K562 (cell line): ENCODE measurements around the gene ADAT3.

Source experiments
- ESRRA ChIP-seq: fragments of 450-650 bp; IDR thresholded peaks from 2 replicates; pipeline ENCODE4 v1.6.1; 2014; ENCODE audit warnings: low read depth, mild to moderate bottlenecking, moderate library complexity, borderline replicate concordance
- ETV1 ChIP-seq: fragments of 450-650 bp; conservative IDR thresholded peaks from 2 replicates; pipeline ENCODE4 v1.6.1; 2016; ENCODE audit warnings: missing genetic modification characterization, control low read depth, low read depth, missing compliant biosample characterization
- NFATC3 ChIP-seq: fragments of 450-650 bp; IDR thresholded peaks from 2 replicates; pipeline ENCODE4 v1.6.1; 2017; ENCODE audit warnings: mild to moderate bottlenecking
- NUFIP1 ChIP-seq: fragments of 450-650 bp; IDR thresholded peaks from 2 replicates; pipeline ENCODE4 v1.6.1; 2018; ENCODE audit not compliant: partially characterized antibody
- POLR2B ChIP-seq: fragments of 450-650 bp; IDR thresholded peaks from 2 replicates; pipeline ENCODE4 v1.6.1; 2018; ENCODE audit warnings: low read depth; ENCODE audit not compliant: partially characterized antibody
- RAD21 ChIP-seq, 2 experiments: fragments of 250-450 bp in 1 of 2; fragments of 450-650 bp in 1 of 2; sonication (Bioruptor Pico) in 1 of 2; formaldehyde crosslinking in 1 of 2; IDR thresholded peaks in 1 of 2; conservative IDR thresholded peaks in 1 of 2; 2 replicates each; pipeline versions ENCODE4 v1.4.0 to v1.8.0; 2020 to 2022; ENCODE audit warnings: mild to moderate bottlenecking in 2 of 2, moderate library complexity in 1 of 2
- SIX5 ChIP-seq, 2 experiments: IDR thresholded peaks; 2 replicates each; pipeline ENCODE4 v1.6.1; 2011; ENCODE audit warnings: low read length in 2 of 2, borderline replicate concordance in 1 of 2, low read depth in 1 of 2, mild to moderate bottlenecking in 1 of 2, moderate library complexity in 1 of 2; ENCODE audit not compliant: insufficient read depth in 1 of 2
- SPI1 ChIP-seq: IDR thresholded peaks from 2 replicates; pipeline ENCODE4 v1.6.1; 2011; ENCODE audit warnings: low read depth, low read length, control low read depth, borderline replicate concordance
- STAG1 ChIP-seq: sonication (generic); formaldehyde crosslinking; IDR thresholded peaks from 2 replicates; pipeline ENCODE4 v1.5.0; 2020; ENCODE audit warnings: missing genetic modification reagents, borderline replicate concordance
- ZC3H4 ChIP-seq: sonication (generic); formaldehyde crosslinking; IDR thresholded peaks from 2 replicates; pipeline ENCODE4 v1.9.0; 2021; ENCODE audit warnings: missing genetic modification reagents, borderline replicate concordance
- ZNF12 ChIP-seq: sonication (generic); formaldehyde crosslinking; IDR thresholded peaks from 2 replicates; pipeline ENCODE4 v1.4.0; 2020; ENCODE audit warnings: mild to moderate bottlenecking, missing genetic modification reagents
- TF ChIP-seq, protein P1 (sequence below), 3 experiments: IDR thresholded peaks in 2 of 3; conservative IDR thresholded peaks in 1 of 3; 2 replicates each; pipeline ENCODE4 v1.5.1; 2011 to 2012; ENCODE audit warnings: low read length in 3 of 3, mild to moderate bottlenecking in 3 of 3, control low read depth in 2 of 3, improper control_type of control experiment in 1 of 3, inconsistent platforms in 1 of 3, low read depth in 1 of 3, mixed read lengths in 1 of 3, moderate library complexity in 1 of 3; ENCODE audit not compliant: insufficient read depth in 2 of 3

DNA sequence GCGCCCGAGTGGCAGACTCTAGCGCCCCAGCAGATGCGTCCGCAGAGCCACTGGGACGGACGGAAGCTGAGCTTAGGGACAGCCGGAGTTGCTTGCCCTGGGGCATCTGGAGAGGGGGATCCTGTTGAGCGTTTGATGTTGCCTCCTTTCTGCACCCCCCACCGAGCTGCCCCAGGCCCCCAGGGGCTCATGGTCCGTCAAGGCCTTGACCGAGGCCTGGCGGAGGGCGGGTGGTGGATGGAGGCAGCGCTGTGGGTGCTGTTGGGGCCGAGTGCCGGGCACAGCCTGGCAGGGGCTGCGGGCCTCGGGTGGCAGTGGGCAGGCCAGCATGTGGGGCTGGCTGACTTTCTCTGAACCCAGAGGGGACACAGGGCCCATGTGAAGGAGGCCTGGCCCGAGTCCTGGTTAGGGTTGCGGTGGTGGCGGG, 38.5 kb downstream of the ADAT3 start:
- TF ChIP-seq ZNF12 (no peak), NFATC3 (no peak), ESRRA (no peak), POLR2B (no peak), SIX5 (IDR thresholded peaks at IDR 0.05; ENCODE audit: borderline replicate concordance in 1 of 2, insufficient read depth in 1 of 2, low read depth in 1 of 2, low read length in 2 of 2) (no peak), ETV1 (no peak), ZC3H4 (CRISPR knock-in tag) (no peak), NUFIP1 (no peak), STAG1 (CRISPR knock-in tag) (no peak), RAD21 (CRISPR knock-in tag; conservative IDR thresholded peaks at IDR 0.05 in 1 of 2, IDR thresholded peaks at IDR 0.05 in 1 of 2) (no peak), SPI1 (no peak)
- TF ChIP-seq, protein P1, sequence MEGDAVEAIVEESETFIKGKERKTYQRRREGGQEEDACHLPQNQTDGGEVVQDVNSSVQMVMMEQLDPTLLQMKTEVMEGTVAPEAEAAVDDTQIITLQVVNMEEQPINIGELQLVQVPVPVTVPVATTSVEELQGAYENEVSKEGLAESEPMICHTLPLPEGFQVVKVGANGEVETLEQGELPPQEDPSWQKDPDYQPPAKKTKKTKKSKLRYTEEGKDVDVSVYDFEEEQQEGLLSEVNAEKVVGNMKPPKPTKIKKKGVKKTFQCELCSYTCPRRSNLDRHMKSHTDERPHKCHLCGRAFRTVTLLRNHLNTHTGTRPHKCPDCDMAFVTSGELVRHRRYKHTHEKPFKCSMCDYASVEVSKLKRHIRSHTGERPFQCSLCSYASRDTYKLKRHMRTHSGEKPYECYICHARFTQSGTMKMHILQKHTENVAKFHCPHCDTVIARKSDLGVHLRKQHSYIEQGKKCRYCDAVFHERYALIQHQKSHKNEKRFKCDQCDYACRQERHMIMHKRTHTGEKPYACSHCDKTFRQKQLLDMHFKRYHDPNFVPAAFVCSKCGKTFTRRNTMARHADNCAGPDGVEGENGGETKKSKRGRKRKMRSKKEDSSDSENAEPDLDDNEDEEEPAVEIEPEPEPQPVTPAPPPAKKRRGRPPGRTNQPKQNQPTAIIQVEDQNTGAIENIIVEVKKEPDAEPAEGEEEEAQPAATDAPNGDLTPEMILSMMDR (IDR thresholded peaks at IDR 0.05 in 2 of 3, conservative IDR thresholded peaks at IDR 0.05 in 1 of 3; ENCODE audit: insufficient read depth in 2 of 3, low read depth in 1 of 3, low read length in 3 of 3): no peak
